Dedifferentiated amniotic fluid mesenchymal stem cell (primary cell): ENCODE results near the gene VSTM2B.

Experiments used
- DNase-seq: peaks from one replicate; pipeline ENCODE4 v3.0.0-alpha.2; 2016; ENCODE audit errors: extremely low spot score

Gene VSTM2B

GRCh38 chr19:29515706-29516357, 10.0 kb upstream of the VSTM2B start:
- DNase-seq, result no peak

DNA sequence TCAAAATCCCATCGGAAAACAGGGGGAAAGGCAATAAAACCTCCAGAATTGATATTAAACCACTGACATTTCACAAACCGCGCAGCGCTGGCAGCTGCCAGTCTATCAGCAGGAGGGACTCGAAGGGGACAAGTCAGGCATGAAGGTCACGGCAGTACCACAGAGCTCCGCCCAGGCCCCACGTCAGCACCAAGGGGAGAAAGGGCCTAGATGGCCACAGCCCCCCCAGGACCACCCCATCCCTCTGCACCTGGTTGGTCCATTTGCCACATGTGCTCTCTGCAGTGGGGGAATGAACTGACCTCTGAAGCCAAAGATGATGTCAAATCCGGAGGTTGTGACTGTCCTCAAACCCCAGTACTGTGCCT, 9.5 kb upstream of the VSTM2B start:
- no peak for DNase-seq

GRCh38 chr19:29516821-29517395, 8.9 kb upstream of the VSTM2B start:
- DNase-seq, result no peak

- no peak for DNase-seq
These were observed 8.4 kb upstream of the VSTM2B start for GRCh38 chr19:29517412-29517811.

GRCh38 chr19:29517946-29518345, 7.8 kb upstream of the VSTM2B start:
- DNase-seq, result no peak

DNA sequence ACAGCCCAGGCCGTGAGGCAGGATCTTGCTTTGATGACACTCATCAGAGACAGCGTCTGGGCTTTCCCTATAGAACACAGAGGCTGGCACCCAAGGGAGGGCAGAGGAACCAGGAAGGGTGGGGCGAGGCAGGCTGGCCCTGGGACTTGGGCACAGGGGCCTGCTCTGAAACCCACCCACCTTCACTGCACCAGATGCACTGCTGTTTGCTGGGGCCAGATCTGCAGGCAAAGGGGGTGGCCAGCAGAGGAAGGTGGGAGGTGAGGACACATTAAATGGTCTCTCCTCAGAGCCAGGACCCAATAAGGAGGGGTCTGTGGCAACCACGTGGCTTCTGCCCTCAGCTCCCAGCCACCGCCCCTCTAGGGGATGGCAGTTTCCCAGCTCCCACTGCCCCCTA, 6.6 kb upstream of the VSTM2B start:
- DNase-seq, result no peak

- no peak for DNase-seq
These were observed 5.9 kb upstream of the VSTM2B start for GRCh38 chr19:29519931-29520330.

DNA sequence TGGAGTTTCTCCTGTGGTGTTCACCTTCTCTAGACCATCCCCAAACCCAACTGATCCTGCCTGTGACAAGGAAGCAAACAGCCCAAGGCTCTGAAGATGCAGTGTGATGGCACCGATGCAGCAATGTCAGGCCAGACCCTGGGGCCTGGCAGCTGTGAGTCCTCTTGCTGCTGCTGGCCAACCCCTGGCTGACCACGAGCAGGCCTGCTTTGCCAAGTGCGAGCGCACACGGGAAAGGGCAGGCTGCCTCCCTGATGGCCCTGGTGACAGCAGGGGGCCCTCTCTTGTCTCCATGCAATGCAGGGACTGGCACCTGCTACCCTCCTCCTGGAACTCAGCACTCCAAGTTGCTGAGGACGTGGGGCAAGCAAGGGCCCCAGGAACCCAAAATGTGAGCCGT, 5.4 kb upstream of the VSTM2B start:
- no peak for DNase-seq

- DNase-seq, result no peak
These were observed 4.3 kb upstream of the VSTM2B start for GRCh38 chr19:29521291-29522075.

DNA sequence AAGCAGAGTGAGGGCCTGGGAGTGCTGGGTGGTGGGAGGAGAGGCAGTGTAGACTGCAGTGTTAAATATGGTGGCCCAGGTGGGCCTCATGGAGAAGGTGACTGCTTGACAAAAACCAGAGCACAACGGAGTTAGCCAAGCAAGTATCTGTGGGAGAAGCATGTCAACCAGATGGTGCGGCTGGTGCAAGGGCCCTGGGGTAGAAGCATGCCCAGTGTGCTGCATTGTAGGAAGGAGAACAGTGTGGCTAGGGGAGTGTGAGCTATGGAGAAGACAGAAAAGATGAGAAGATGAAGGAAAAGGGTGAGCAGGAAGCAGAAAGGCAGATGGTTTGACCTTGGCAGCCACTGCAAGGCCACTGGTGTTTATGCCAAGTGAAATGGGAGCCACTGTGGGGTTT, 2.2 kb upstream of the VSTM2B start:
- DNase-seq, result no peak

DNA sequence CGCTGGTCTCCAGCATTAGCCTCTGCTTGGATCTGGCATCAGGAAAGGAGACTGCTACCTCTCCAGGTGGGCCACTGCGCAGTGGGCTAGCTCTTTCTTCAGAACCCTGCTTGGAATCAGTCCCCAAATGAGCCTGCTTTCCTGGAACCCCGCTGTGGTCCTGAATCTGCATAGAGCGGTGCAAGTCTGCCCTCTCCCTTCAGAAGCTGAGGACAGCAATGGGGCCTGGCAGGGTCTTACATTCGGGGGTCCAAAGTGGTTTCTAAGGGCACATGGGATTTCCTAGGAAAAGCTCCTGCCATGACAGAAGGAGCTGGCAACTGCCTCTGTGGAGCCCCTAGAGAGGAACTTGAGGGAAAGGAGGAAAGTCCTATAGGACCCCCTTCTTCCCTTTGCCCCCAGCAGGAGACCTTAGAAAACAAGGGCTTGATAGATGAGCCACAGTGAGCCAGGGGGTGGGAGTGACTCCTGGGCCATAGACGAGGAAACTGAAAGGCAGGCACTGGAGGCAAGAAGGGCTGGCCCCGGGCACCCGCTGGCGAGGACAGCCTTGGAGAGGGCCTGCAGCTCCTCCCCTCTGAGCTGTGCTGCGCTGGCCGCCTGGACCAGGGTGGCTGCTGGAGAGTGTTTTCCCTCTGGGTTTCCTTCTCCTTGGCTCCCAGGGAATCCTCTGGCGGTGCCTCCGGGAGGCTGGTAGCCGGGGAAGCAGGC, 1.4 kb upstream of the VSTM2B start:
- no peak for DNase-seq

DNA sequence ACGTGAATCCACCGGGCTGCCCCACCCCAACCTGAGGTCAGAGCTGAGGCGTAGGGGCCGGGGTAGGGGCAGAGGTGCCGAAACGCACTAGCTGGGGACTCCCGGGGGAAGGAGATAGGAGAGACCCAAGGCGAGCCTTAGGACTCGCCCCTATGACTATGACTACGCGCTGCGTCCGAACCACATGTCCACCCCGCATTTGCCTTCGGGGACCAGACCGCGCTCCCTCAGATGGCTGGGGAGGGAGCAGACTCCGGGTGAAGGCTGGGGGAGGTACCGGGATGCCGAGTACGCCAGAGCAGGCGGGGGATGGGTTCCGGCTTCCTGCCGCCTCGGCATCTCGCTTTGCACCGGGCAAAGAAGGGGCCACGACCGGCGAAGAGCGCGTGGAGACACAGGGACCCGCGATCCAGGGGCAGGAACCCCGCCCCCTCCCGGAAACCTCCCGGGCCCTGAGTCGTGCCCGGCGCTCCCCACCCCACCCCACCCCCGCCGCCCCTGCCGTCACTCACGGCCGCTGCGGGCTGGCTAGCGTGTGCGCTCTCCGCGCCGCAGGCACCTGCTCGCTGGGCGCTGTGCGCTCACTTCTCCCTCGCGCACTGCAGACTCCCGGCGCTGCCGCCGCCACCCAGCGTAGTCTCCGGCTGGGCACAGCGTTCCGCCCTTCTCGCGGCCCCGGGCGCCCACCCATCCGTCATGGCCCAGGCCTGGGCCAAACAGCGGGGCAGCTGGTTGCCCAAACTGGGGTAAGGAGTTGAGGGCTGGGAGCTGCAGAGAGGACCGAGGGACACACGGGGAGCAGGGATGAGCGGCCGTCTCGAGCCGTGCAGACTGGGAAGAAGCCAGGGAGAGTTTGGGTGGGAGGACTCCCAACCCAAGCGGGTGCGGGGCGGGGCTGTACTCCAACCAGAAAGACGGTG, 622 bp upstream of the VSTM2B start:
- DNase-seq, result no peak

- DNase-seq, result no peak
These were observed 1.1 kb downstream of the VSTM2B start for GRCh38 chr19:29526730-29527499.

- DNase-seq, result no peak
These were observed 1.9 kb downstream of the VSTM2B start for GRCh38 chr19:29527500-29528328.

DNA sequence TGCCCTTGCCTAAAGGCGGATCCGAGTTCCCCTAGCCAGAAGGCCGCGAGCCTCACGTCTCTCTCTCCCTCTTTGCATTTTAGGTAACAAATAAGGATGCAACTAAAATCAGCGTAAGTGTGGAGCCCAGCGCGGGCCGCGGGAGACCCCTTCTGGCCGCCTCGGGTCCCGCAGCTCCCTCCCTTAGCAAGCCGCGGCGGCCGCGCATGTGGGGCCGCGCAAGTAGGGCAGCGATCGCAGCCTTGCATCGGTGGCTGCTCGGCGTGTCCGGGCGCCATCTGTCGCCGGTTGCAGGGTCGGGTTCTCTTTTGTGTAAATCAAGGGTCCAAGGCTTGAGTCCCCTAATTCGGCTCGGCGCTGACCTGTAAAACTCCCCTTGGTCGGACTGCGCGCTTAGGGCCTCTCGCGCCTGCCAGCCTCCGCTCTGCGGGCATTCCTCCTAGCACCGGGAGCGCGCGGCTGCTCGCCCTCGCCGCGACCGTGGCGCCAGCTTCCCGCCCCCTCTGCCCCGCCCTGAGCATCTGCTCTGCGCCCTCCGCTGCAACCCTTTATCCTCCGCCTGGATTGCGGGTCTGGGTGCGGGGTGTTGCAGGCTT, 2.7 kb downstream of the VSTM2B start:
- DNase-seq, result peak; percentile 49

GRCh38 chr19:29528946-29529645, 3.3 kb downstream of the VSTM2B start:
- no peak for DNase-seq

DNA sequence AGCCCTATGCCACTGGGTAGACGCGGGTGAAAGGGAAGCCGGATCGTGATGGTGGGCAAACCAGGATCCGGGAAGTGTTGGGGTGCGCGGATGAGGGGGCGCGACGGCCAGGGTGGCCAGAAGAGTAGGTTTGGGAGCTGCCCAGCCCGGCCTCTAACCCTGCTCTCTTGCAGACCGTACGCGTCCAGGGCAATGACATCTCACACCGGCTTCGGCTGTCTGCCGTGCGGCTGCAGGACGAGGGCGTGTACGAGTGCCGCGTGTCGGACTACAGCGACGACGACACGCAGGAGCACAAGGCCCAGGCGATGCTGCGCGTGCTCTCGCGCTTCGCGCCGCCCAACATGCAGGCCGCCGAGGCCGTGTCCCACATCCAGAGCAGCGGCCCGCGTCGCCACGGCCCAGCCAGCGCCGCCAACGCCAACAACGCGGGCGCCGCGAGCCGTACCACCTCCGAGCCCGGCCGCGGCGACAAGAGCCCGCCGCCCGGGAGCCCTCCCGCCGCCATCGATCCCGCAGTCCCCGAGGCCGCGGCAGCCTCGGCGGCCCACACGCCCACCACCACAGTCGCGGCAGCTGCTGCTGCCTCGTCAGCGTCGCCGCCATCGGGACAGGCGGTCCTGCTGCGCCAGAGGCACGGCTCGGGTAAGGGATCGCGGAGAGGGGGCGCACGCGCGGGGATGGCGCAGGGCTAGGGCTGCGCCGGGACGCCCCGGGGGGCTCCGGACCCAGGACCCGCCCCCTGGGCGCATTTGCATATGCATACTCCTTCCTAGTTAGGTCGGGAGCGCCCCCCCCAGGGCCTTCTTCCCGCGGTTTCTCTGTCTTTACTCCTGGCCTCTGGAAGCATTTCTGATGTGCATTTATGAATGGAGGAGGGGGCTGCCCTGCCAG, 4.1 kb downstream of the VSTM2B start:
- DNase-seq, result no peak
